Lower lobe of right lung (tissue), 2 donors: ENCODE data around the gene MAFF. TPM values are rescaled to one million over a fixed set of nuclear protein-coding genes. Genes with fewer than 3 reads are reported as not detected.

Experiments
- ATAC-seq, 2 donors: fragments of 200-7000 bp; cut with Tn5 transposase; one replicate each; pipeline ENCODE4 v1.9.1; 2020 to 2022; ENCODE audit warnings: mild to moderate bottlenecking in 2 of 2, moderate library complexity in 2 of 2
- DNase-seq: peaks from one replicate; pipeline ENCODE4 v3.0.0-alpha.2; 2020
- H3K27ac ChIP-seq: fragments of 200-600 bp; one replicate; pipeline ENCODE4 v1.8.0; 2022
- H3K27me3 ChIP-seq: fragments of 200-600 bp; one replicate; pipeline ENCODE4 v1.8.0; 2022; ENCODE audit warnings: low read depth
- H3K36me3 ChIP-seq: fragments of 200-600 bp; one replicate; pipeline ENCODE4 v1.8.0; 2022; ENCODE audit warnings: mild to moderate bottlenecking
- H3K4me1 ChIP-seq: fragments of 200-600 bp; one replicate; pipeline ENCODE4 v1.8.0; 2022
- H3K4me3 ChIP-seq: fragments of 200-600 bp; one replicate; pipeline ENCODE4 v1.8.0; 2022; ENCODE audit warnings: mild to moderate bottlenecking
- H3K9me3 ChIP-seq: fragments of 200-600 bp; one replicate; pipeline ENCODE4 v1.8.0; 2022
- CTCF ChIP-seq: fragments of 200-600 bp; IDR thresholded peaks from one replicate; pipeline ENCODE4 v1.8.0; 2022; ENCODE audit warnings: antibody characterized with exemption, mild to moderate bottlenecking
- intact Hi-C: fragments of 100-400 bp; cut with DNase I; formaldehyde crosslinking; loops from one replicate; pipeline ENCODE4 v1.11.0; 2022
- total RNA-seq: library from RNA; stranded (reverse); fragmentation: NEBNext Ultra II Directional; extraction: Animal tissue kit (Norgen Biotek cat#: 25700); gene quantifications from one replicate; pipeline ENCODE4 v1.2.1, GENCODE V29; 2021
- donor health status: DM: no; HTN: yes; CAD: no; lungs with severe emphysema.

Gene MAFF
- total RNA-seq, 1 donor from 2014 or later, result 41.3 TPM

- H3K27ac ChIP-seq, result peak overlapping the region; percentile 81
- ATAC-seq (peak; percentile 1 to 13), DNase-seq (no peak)
- TF ChIP-seq CTCF, result no peak
- peaks cover 34% of the 10 kb centered on the region for H3K36me3 ChIP-seq
- no peak overlapping the region for H3K4me3 ChIP-seq
- no peaks in the 10 kb centered on the region for H3K9me3 ChIP-seq
- H3K4me1 ChIP-seq, result peaks cover 48% of the 10 kb centered on the region
- no peaks in the 10 kb centered on the region for H3K27me3 ChIP-seq
- intact Hi-C loops, result no loop called here
Observed at GRCh38 chr22:38238519-38239071, 36.8 kb downstream of the MAFF start.

GRCh38 chr22:38239101-38239761, 37.4 kb downstream of the MAFF start:
- H3K27ac ChIP-seq, result peak overlapping the region; percentile 81
- peak; percentile 22 for TF ChIP-seq CTCF
- intact Hi-C loops, result no loop called here
- no peaks in the 10 kb centered on the region for H3K9me3 ChIP-seq
- no peaks in the 10 kb centered on the region for H3K27me3 ChIP-seq
- no peak for DNase-seq
- H3K4me3 ChIP-seq, result no peak overlapping the region
- peaks cover 52% of the 10 kb centered on the region for H3K4me1 ChIP-seq
- ATAC-seq, result peak; percentile 88 to 93
- peaks cover 36% of the 10 kb centered on the region for H3K36me3 ChIP-seq

- Histone ChIP-seq H3K4me3 (no peak overlapping the region), H3K36me3 (peaks cover 37% of the 10 kb centered on the region), H3K27ac (no peak overlapping the region), H3K27me3 (no peaks in the 10 kb centered on the region), H3K9me3 (no peaks in the 10 kb centered on the region), H3K4me1 (peaks cover 52% of the 10 kb centered on the region)
- DNase-seq, result no peak
- no peak for ATAC-seq
- TF ChIP-seq CTCF, result no peak
- intact Hi-C loops, result no loop called here
Observed at GRCh38 chr22:38240734-38241252, 39.0 kb downstream of the MAFF start.

- peaks cover 41% of the 10 kb centered on the region for H3K4me1 ChIP-seq
- H3K9me3 ChIP-seq, result no peaks in the 10 kb centered on the region
- intact Hi-C loops, result no loop called here
- DNase-seq, result no peak
- H3K4me3 ChIP-seq, result no peak overlapping the region
- no peaks in the 10 kb centered on the region for H3K27me3 ChIP-seq
- peak; percentile 17 to 68 for ATAC-seq
- peak overlapping the region; percentile 47 for H3K27ac ChIP-seq
- peaks cover 47% of the 10 kb centered on the region for H3K36me3 ChIP-seq
- no peak for TF ChIP-seq CTCF
Observed at GRCh38 chr22:38243007-38243765, 41.4 kb downstream of the MAFF start.

GRCh38 chr22:38244106-38244505, 42.3 kb downstream of the MAFF start:
- ATAC-seq (no peak), DNase-seq (no peak)
- Histone ChIP-seq H3K4me1 (peaks cover 32% of the 10 kb centered on the region), H3K4me3 (no peak overlapping the region), H3K36me3 (peaks cover 47% of the 10 kb centered on the region), H3K27ac (peak overlapping the region; percentile 14), H3K9me3 (no peaks in the 10 kb centered on the region), H3K27me3 (no peaks in the 10 kb centered on the region)
- intact Hi-C loops, result no loop called here
- TF ChIP-seq CTCF, result no peak
